Epithelial cell of prostate (primary cell): ENCODE results near the gene OOSP1.
"Not testable (repeated sequence)": the region's sequence is repeated elsewhere in the genome, so short reads cannot be mapped to it uniquely, and the experiment has no call there.

Experiments used
- DNase-seq: peaks from one replicate; pipeline ENCODE4 v3.0.0-alpha.2; 2011; ENCODE audit warnings: low read depth, low spot score
- H3K27ac ChIP-seq: fragments of 450-650 bp; 2 replicates; pipeline ENCODE4 v1.5.1; 2017; ENCODE audit warnings: mild to moderate bottlenecking

Gene OOSP1

GRCh38 chr11:59938132-59938531 is at the start of gene OOSP1:
OOSP1 (plus strand) TSS chr11:59938432; CDS start chr11:59938455, 23 bp downstream.
- H3K27ac ChIP-seq = no peak within 1 kb of the TSS
- DNase-seq = no peak

GRCh38 chr11:59891781-59892181 is 46.5 kb upstream of the OOSP1 start:
- DNase-seq = no peak

GRCh38 chr11:59894616-59895015 is 43.6 kb upstream of the OOSP1 start:
- no peak overlapping the region for H3K27ac ChIP-seq
- DNase-seq = peak; percentile 16

More at GRCh38 chr11:59891781-59892181, 46.5 kb upstream of the OOSP1 start:
- no peak overlapping the region for H3K27ac ChIP-seq

GRCh38 chr11:59898046-59898445 is 40.2 kb upstream of the OOSP1 start:
- DNase-seq = no peak
- no peak overlapping the region for H3K27ac ChIP-seq

GRCh38 chr11:59898650-59899049 is 39.6 kb upstream of the OOSP1 start:
- no peak overlapping the region for H3K27ac ChIP-seq
- no peak for DNase-seq

- no peak for DNase-seq
- H3K27ac ChIP-seq = no peak overlapping the region
These were observed 38.7 kb upstream of the OOSP1 start for GRCh38 chr11:59899532-59899931.

- no peak overlapping the region for H3K27ac ChIP-seq
These were observed 37.7 kb upstream of the OOSP1 start for GRCh38 chr11:59900366-59901126.

GRCh38 chr11:59901306-59901705 is 36.9 kb upstream of the OOSP1 start:
- no peak overlapping the region for H3K27ac ChIP-seq
- DNase-seq = peak; percentile 72

More at GRCh38 chr11:59900366-59901126, 37.7 kb upstream of the OOSP1 start:
- DNase-seq = no peak

- DNase-seq, H3K27ac ChIP-seq: not testable (repeated sequence)
These were observed 34.7 kb upstream of the OOSP1 start for GRCh38 chr11:59903569-59903968.

GRCh38 chr11:59918480-59918879 is 19.8 kb upstream of the OOSP1 start:
- H3K27ac ChIP-seq = peak overlapping the region; percentile 15

GRCh38 chr11:59918987-59919589 is 19.1 kb upstream of the OOSP1 start:
- DNase-seq = no peak
- peak overlapping the region; percentile 15 for H3K27ac ChIP-seq

More at GRCh38 chr11:59918480-59918879, 19.8 kb upstream of the OOSP1 start:
- no peak for DNase-seq

GRCh38 chr11:59923813-59924212 is 14.4 kb upstream of the OOSP1 start:
- no peak for DNase-seq
- H3K27ac ChIP-seq = no peak overlapping the region

- no peak overlapping the region for H3K27ac ChIP-seq
- no peak for DNase-seq
These were observed 6.5 kb upstream of the OOSP1 start for GRCh38 chr11:59931688-59932087.

- H3K27ac ChIP-seq = no peak overlapping the region
- DNase-seq = no peak
These were observed 486 bp downstream of the OOSP1 start for GRCh38 chr11:59938718-59939117.

- DNase-seq = no peak
These were observed 1.2 kb downstream of the OOSP1 start for GRCh38 chr11:59939482-59939881.

GRCh38 chr11:59941091-59941490 is 2.9 kb downstream of the OOSP1 start:
- no peak for DNase-seq
- H3K27ac ChIP-seq = no peak overlapping the region

More at GRCh38 chr11:59939482-59939881, 1.2 kb downstream of the OOSP1 start:
- H3K27ac ChIP-seq = no peak overlapping the region

- no peak for DNase-seq
- H3K27ac ChIP-seq = no peak overlapping the region
These were observed 5.9 kb downstream of the OOSP1 start for GRCh38 chr11:59943997-59944714.

GRCh38 chr11:59944720-59945119 is 6.5 kb downstream of the OOSP1 start:
- no peak overlapping the region for H3K27ac ChIP-seq
- DNase-seq = no peak

- no peak for DNase-seq
- H3K27ac ChIP-seq = peak overlapping the region; percentile 37
These were observed 15.4 kb downstream of the OOSP1 start for GRCh38 chr11:59953463-59954218.

GRCh38 chr11:59954219-59954847 is 16.1 kb downstream of the OOSP1 start:
- DNase-seq = no peak
- H3K27ac ChIP-seq = peak overlapping the region; percentile 37
